ENCODE measurements around the gene CAMSAP2. TPM values are rescaled to one million over a fixed set of nuclear protein-coding genes. Genes with fewer than 3 reads are reported as not detected.

Gene CAMSAP2
- polyA plus RNA-seq, 2 of the 4 experiments (the other 2 are of a cell fraction) = 17.3 to 28.5 TPM

DNA sequence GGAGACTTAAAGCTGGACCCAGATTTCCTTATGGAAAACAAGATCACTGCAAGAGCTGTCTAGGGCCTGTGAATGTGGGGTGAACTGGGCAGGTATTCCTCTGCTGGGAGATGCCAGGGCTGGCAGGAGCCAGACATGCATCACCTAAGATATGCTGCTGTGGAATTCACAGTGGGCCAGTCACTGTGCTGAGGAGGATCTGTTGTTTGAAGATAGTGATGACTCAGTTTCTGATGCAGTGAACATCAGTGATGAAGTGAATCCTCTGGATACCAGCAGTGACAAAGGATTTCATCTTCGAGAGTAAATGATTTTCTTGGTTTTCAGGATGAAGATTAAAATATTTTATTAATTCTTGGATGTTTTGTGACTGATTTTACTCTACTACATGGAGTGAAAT is 29.9 kb upstream of the CAMSAP2 start:
- Histone ChIP-seq H3K4me1 (peaks cover 8% of the 10 kb centered on the region; the same call in 2 of the 3 replicates), H3K4me2 (no peak overlapping the region), H3K4me3 (no peak overlapping the region), H3K27ac (peak overlapping the region in 1 of 2 experiments; percentile 44; a peak in 1 of 6 replicates), H3K9me3 (no peaks in the 10 kb centered on the region)
- 25% methylated on average over 1 of the region's 1 CpG for WGBS (ENCODE audit: missing lambda C conversion rate)
- FAIRE-seq (no peak), ATAC-seq (peak; percentile 93 to 95), DNase-seq (ENCODE audit: low read depth in 1 of 2, low spot score in 1 of 2) (peak; percentile 46 to 65)
- ChIA-PET POLR2A (interaction anchor here (1.5 kb wide), 1 partner anchor 39 kb away, joined by 7 read pairs; the partner anchor contains the start of gene DDX59), CTCF (interaction anchor here (1.6 kb wide), 1 partner anchor 87 kb away, joined by 4 read pairs; no protein-coding TSS in a partner anchor)
- TF ChIP-seq BHLHE40 (IDR thresholded peaks at IDR 0.05; ENCODE audit: low read depth, low read length) = no peak
- TF ChIP-seq FOSL2 (IDR thresholded peaks at IDR 0.05) = no peak
- 0 out of 2 replicates have a peak, but pooled peaks have one; percentile 25 for TF ChIP-seq FOSL2 (CRISPR knock-in tag; IDR thresholded peaks at IDR 0.05)
- TF ChIP-seq NFE2L2 (conservative IDR thresholded peaks at IDR 0.05; ENCODE audit: low read length) = 0 out of 2 replicates have a peak, but pooled peaks have one; percentile 6
- TF ChIP-seq MAFK (IDR thresholded peaks at IDR 0.05; ENCODE audit: partially characterized antibody) = peak; percentile 10
- no peak for TF ChIP-seq CBX8 (IDR thresholded peaks at IDR 0.05)
- TF ChIP-seq NR3C1 (IDR thresholded peaks at IDR 0.05) = no peak
- TF ChIP-seq MAZ (IDR thresholded peaks at IDR 0.05; ENCODE audit: borderline replicate concordance, low read depth, low read length) = no peak
- TF ChIP-seq EP300 (IDR thresholded peaks at IDR 0.05) = no peak
- TF ChIP-seq, protein P1, sequence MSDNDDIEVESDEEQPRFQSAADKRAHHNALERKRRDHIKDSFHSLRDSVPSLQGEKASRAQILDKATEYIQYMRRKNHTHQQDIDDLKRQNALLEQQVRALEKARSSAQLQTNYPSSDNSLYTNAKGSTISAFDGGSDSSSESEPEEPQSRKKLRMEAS (IDR thresholded peaks at IDR 0.05) = no peak

- TF ChIP-seq MAZ (IDR thresholded peaks at IDR 0.05; ENCODE audit: borderline replicate concordance, low read depth, low read length) (no peak), RFX5 (IDR thresholded peaks at IDR 0.05) (no peak), FOSB (CRISPR knock-in tag; IDR thresholded peaks at IDR 0.05) (no peak), POLR2AphosphoS2 (conservative IDR thresholded peaks at IDR 0.05; ENCODE audit: low read length) (no peak), POLR2A (IDR thresholded peaks at IDR 0.05; ENCODE audit: low read length) (no peak), CEBPB (IDR thresholded peaks at IDR 0.05) (no peak), NPAS2 (CRISPR knock-in tag; IDR thresholded peaks at IDR 0.05; ENCODE audit: borderline replicate concordance) (no peak)
- TF ChIP-seq, protein P1 (IDR thresholded peaks at IDR 0.05) = no peak
- FAIRE-seq = no peak
- POLR2A ChIA-PET = interaction anchor here (1.0 kb wide), 1 partner anchor 29 kb away, joined by 3 read pairs; no protein-coding TSS in a partner anchor
These were observed 28.5 kb upstream of the CAMSAP2 start for GRCh38 chr1:200710166-200710565.

GRCh38 chr1:200714504-200715187 is 24.0 kb upstream of the CAMSAP2 start:
- TF ChIP-seq SREBF2 (IDR thresholded peaks at IDR 0.05) = no peak
- POLR2A ChIA-PET = no interaction called here
- CTCF ChIA-PET = interaction anchor here (0.9 to 1.4 kb wide), 3 partner anchors 15 to 69 kb away, joined by 3 read pairs; no protein-coding TSS in a partner anchor
- Histone ChIP-seq H3K9me3 (no peaks in the 10 kb centered on the region), H3K4me1 (no peaks in the 10 kb centered on the region), H3K4me2 (no peak overlapping the region), H3K4me3 (no peak overlapping the region), H3K27ac (no peak overlapping the region)
- no peak for ATAC-seq
- WGBS (ENCODE audit: missing lambda C conversion rate) = 62% methylated on average over 2 of the region's 2 CpGs
- DNase-seq (ENCODE audit: low read depth in 1 of 2, low spot score in 1 of 2) = no peak
- FAIRE-seq = no peak

More at GRCh38 chr1:200710166-200710565, 28.5 kb upstream of the CAMSAP2 start:
- no peak for ATAC-seq
- Histone ChIP-seq H3K27ac (no peak overlapping the region), H3K4me1 (peaks cover 8% of the 10 kb centered on the region; the same call in 2 of the 3 replicates), H3K4me3 (no peak overlapping the region), H3K9me3 (no peaks in the 10 kb centered on the region), H3K4me2 (no peak overlapping the region)
- WGBS (ENCODE audit: missing lambda C conversion rate) = 83% methylated on average over 2 of the region's 2 CpGs
- no peak for DNase-seq (ENCODE audit: low read depth in 1 of 2, low spot score in 1 of 2)
- CTCF ChIA-PET = interaction anchor here (0.7 to 1.6 kb wide), 2 partner anchors 88 to 315 kb away, joined by 3 to 4 read pairs; no protein-coding TSS in a partner anchor

DNA sequence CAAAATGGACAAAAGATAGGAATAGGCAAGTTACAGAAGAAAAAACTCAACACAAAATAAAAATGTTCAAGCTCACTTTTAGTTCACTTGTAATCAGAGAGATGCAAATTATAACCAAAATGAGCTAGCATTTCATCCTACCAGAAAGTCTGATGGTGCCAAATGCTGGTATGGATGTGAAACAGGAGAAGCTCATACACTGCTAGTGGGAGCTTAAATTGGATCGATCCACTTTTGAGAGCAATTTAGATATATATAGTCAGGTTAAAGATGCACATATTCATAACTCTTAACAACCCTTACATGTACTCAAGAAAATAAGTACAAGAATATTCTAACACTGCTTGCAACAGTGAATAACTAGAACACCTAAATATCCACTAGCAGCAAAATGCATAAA is 18.5 kb upstream of the CAMSAP2 start:
- Histone ChIP-seq H3K27ac (no peak overlapping the region), H3K9me3 (no peaks in the 10 kb centered on the region), H3K4me2 (no peak overlapping the region), H3K4me1 (no peaks in the 10 kb centered on the region), H3K4me3 (no peak overlapping the region)
- FAIRE-seq = no peak
- ChIA-PET POLR2A (no interaction called here), CTCF (interaction anchor here (0.6 kb wide), 1 partner anchor 143 kb away, joined by 5 read pairs; no protein-coding TSS in a partner anchor)
- TF ChIP-seq NFE2L2 (conservative IDR thresholded peaks at IDR 0.05; ENCODE audit: low read length) (no peak), JUN (IDR thresholded peaks at IDR 0.05) (no peak), EP300 (IDR thresholded peaks at IDR 0.05) (no peak), ZFP36 (IDR thresholded peaks at IDR 0.05; ENCODE audit: borderline replicate concordance, partially characterized antibody) (no peak), POLR2AphosphoS2 (conservative IDR thresholded peaks at IDR 0.05; ENCODE audit: low read length) (no peak), PBX3 (IDR thresholded peaks at IDR 0.05) (no peak), TFCP2L1 (CRISPR knock-in tag; IDR thresholded peaks at IDR 0.05) (no peak), KDM5A (IDR thresholded peaks at IDR 0.05) (no peak), NPAS2 (CRISPR knock-in tag; IDR thresholded peaks at IDR 0.05; ENCODE audit: borderline replicate concordance) (no peak), JUNB (IDR thresholded peaks at IDR 0.05) (no peak), FOSB (CRISPR knock-in tag; IDR thresholded peaks at IDR 0.05) (no peak), ESRRA (IDR thresholded peaks at IDR 0.05; ENCODE audit: borderline replicate concordance, low read length) (no peak), GATA3 (IDR thresholded peaks at IDR 0.05; ENCODE audit: borderline replicate concordance) (no peak), HES2 (IDR thresholded peaks at IDR 0.05) (no peak), HEYL (CRISPR knock-in tag; IDR thresholded peaks at IDR 0.05) (no peak), MAZ (IDR thresholded peaks at IDR 0.05; ENCODE audit: borderline replicate concordance, low read depth, low read length) (no peak), RFX5 (IDR thresholded peaks at IDR 0.05) (no peak)
- 96% methylated on average over 1 of the region's 1 CpG for WGBS (ENCODE audit: missing lambda C conversion rate)
- DNase-seq (ENCODE audit: low read depth in 1 of 2, low spot score in 1 of 2) = no peak
- ATAC-seq = no peak

Data from A549 (cell line).